Inferior parietal cortex (tissue), 1 donor: Measurements from ENCODE around the gene RBM8A.
A peak's percentile ranks its signal among the peaks of the same experiment; 100 is the strongest.

ENCODE experiments used
- DNase-seq: peaks from one replicate; pipeline ENCODE4 v3.0.0-alpha.2; 2016; ENCODE audit errors: extremely low spot score

Gene RBM8A

DNA sequence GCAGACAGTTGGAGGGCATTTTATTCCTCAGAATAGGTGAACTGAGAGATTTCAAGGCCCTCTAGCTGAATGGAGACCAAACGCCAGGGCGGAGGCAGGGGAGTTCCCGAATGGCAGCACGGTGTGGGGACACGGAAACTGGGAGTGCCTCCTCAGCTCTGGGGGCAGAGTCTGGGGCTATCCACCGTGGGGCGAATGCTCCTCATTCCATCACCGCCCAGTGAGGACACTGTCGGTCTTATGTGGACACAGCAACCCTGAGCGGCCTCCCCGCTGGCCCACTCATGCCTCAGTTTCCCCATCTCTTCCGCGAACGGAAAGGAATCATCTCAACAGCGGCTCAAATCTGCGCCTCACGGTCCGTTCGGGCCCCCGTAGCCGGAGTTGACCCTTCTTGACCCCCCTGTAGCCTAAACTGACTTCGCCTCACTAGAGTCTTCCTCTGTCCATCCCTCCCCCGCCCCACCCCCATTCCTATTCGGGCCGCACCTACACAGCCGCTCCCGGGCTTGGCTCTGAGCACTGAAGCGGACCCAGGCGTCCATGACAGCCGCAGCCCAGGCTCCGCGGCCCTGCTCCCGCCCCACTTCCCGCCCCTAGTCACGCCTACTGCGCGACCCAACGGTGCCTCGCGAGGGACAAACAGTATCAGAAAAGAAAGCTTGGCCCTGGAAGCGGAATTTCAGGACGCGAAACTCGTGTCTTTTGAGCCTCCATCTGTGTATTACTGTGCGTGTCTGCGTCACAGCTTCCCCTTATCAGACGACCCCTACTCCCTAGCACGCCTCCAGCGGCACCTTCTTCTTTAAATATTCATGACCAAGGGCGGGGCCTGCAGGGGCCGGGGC, 8.9 kb downstream of the RBM8A start, which contains the start of gene PEX11B:
PEX11B (minus strand) TSS at position 574 of the 848 bp plus-strand sequence; CDS start at position 545, 29 bp downstream.
- peak; percentile 92 for DNase-seq

DNA sequence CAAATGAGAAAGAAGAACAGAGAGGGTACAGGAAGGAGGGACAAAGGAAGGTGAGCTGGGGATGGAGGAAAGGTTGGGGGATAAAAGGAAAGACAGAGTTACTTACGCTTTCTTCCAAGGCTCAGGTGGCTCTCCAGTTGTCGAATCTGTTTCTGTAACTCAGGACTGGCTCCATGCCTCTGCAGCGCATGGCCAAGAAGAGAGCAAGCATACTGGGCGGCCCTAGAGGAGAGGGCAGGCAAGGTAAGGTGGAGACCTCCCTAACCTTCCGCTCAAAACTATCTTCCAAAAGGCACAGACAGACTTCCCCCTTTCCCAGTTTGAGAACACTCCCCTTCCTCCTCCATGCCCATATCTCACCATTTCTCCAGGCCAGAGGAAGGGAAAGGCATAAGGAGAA, 9.7 kb downstream of the RBM8A start:
- DNase-seq: no peak

DNA sequence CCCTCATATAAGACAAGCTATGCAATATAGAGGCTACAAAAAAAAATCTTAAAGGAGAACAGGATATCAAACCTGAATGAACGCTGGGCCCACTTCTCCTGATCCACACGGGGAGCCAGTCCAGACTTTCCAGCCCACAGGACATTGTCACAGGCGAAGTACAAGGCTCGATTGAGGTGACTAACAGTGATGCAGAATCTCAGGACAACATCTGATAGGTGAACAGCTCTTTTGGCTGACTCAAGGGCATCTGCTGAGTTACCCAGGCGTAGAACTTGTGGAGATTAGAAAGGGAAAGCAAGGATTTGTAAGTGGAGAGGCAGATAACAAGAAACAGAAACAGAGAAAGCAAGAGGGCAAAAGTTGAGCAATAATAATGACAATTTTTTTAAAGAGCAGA, 10.5 kb downstream of the RBM8A start:
- no peak for DNase-seq

DNA sequence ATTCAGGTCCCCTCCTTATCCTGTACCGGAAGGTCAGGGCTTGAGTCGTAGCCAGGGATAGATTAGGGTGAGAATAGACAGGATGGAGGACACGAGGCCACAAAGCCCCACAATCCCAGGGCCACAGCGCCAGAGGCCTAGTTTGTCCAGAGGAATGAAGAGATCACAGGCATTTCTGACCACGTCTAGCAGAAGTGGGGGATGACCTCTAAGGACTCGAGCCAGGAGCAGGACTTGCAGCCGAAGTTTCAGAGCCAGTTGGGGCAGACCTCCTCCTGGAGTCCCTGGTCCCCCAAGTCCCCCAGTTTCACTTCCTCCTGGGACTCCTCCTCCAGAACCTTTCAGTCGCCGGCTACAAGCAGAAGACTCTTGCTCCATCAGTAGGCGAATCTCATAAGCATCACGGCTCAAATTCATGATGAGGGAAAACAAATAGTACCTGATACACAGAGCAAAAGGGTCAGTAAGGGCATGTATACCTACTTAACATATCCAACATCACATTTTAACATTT, 15.1 kb downstream of the RBM8A start:
- no peak for DNase-seq

DNA sequence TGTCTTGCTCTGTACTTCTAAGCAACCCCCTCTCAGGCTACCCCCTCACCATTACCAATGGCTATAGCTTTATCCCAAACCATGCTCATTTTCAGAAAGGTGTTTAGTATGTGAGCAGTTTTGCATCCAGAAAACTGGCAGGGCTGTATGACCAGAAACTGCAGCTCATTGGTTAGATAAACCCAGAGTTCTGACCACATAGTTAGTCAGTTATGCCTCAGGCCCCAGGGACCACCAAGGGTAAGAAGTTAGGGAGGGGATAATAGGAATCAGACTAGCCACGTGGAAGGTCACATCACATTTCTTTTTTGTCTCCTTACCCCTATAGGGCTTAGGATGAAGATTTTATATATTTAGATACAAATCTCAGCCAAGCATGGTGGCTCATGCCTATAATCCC, 18.6 kb downstream of the RBM8A start:
- no peak for DNase-seq

DNA sequence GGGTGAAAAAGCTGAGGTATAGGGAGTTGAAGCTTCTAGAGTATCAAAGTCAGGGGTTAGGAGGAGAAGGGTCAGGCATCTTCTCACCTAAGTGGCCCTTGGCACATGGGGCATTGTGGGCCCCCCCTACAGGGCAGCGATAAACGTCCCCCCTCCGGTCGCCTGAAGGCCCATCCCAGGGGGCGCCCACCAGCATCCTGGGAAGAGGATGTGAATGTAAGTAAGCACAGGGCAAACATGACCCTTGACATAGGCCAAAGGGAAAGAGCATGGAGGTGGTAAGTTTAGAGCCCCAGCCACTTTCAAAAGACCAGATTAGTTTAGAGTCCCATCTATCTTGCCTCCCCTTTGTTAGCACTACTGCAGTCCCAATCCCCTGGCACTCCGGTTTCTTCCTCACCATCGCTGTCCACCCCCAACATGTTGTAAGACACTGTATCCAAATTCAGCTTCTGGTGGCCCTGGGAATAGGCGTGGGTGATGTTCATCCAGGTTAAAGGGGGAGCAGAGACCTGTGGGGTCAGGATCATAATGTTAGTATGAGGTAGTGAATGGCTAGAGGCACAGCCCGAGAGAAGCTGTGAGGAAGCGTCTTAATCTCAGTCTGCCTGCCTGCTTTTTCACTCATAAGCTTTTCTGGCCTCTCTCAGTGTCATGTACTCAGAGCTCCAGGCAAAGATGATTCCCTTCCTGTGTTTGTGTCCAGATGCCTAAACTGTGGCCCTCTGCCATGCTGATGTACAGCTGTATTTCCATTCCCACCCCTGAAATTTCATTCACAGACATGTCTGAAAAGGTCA, 20.1 kb downstream of the RBM8A start:
- DNase-seq: no peak

DNA sequence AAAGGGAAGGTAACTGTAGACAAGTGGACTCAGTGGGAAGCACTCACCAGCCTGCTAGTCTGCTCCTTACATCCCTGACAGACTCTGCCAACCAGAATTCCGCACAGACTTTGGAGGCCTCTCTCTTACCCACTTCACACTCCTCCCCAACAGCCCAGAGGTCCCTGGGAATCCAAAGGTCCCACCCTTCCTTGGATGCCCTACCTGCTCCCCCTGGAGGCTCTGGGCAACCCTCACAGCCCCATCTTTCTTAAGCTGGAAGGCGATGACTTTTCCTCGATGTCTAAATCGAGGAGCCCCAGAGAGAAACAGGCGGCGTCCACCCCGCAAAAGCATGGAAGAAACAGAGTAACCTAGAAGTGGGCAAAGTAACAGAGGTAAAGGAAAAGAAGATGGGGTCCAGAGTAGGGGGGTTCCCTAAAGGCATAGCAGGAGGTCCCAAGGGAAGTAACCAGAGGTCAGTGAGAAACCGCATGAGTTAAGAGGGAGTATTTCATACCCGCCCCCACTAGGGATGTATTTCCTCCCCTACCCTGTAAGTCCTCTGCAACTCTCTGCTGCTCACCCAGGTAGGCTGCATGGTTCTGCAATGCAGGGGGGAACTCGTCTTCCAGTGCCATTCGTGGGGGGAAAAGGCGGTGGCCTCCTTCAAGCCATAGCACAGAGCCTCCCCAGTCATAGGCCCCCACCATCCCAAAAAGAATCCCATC, 25.8 kb downstream of the RBM8A start:
- DNase-seq: no peak

DNA sequence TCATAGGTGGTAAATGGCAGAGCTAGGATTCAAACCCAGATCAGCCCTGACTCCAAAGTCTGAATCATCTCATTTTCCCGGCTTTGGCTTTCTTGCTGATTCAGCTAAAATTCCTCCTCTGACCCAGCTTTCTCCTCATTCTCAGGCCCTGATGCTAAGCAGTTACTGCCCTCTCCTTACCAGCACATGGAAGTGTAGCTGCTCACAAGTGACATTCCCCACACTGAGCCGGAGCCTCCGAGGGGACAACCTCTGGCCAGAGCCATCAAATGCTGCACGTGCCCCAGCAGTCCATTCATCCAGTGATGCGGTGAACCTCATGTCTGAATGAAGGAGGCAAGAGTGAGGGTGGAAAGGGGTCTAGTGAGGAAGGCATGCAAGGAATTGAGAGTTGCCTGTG, 28.5 kb downstream of the RBM8A start:
- no peak for DNase-seq

DNA sequence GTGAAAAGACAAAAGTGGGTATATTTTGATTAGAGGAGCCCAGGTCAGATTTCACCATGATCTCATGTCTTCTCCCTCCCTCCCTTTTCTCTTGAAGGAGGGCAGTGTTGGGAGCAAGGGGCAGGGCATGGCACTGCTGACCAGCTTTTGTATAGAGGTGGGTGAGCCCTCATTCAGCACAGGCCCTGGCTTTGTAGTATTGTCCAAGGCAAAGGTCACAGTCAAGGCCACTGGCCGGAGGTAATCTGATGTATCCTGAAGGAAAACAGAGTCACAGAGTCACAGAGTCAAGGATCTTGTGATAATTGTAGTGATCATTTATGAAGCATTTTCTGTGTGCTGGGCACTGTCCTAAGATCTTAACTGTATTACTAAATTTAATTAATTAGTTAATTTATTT, 29.3 kb downstream of the RBM8A start:
- no peak for DNase-seq

DNA sequence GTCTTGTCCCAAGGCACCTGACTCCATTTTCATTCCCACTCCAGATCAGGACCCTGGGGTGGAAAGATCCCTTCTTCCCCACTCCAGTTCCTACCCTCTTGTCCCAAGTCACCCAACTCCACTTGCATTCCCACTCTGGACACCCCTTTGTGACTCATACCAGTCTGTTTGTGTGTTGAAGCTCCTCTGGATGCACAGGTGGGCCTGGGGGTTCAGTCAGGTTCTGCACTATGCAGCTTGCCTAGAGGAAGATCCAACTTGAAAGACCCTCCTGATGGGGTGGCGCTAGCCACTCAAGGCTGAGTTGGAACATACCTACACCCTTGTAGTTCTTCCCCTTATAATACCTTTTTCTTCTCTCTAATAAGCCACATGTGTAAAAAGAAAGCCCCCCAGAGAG, 31.8 kb downstream of the RBM8A start:
- no peak for DNase-seq

DNA sequence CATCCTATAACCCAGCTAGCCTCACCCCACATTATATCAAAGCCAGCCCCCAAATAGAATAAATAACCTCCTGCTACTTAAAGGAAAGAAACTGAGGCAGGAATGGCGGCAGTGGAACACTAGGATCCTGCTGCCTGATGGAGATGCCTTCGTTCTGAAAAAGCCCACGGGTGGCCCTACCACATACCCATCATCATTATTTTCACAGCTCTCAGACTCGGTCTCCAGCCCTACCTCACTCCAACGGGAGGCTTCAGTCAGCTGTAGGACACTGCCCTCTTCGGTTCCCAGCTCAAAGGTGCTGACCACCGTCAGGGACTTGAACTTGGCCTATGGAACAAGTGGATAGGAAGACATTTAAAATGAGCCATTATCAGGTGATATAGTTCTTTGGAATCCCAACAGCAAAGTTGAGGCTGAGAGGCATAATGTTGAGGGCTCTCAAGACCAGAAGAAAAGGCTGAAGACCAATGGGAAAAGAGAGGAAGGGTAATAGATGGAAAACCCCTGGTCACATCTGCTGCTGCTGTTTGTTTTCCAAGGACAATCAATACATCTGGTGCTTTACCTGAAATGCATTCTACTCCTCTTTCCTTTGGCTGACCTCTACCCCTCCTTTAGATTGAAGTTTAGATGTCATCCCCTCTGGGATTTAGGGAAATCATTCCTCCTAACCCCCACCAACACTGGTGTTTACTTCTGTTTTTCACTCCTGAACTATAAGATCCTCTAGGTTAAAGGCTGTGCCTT, 33.8 kb downstream of the RBM8A start:
- DNase-seq: no peak

DNA sequence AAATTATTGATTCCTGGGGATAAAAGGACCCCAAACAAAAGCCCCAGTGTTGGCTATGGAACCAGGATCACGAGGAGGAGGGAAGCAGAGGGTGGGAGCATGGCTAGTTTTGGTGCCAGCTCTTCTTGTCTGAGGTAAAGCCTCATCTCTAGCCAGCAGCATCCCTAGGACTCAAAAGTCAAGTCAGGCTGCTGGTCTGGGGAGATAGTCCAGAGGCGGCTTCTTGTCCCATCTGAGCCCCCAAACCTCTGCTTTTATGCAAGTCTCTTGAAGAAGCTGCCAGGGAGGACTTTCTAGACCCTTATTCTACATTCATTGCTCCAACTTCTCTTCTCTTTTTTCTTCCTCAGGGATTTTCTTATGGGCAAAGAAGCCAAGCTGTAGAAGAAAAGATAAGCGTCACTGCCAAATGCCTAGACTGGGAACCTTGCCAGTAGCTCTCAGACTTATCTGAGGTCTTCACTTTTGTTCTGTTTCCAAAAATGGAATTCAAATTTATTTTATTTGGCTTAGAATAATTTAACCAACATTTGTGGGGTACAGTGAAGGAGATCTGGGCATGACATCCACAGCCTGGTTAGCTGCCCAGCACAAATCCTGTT, 34.7 kb downstream of the RBM8A start:
- DNase-seq: peak; percentile 42

DNA sequence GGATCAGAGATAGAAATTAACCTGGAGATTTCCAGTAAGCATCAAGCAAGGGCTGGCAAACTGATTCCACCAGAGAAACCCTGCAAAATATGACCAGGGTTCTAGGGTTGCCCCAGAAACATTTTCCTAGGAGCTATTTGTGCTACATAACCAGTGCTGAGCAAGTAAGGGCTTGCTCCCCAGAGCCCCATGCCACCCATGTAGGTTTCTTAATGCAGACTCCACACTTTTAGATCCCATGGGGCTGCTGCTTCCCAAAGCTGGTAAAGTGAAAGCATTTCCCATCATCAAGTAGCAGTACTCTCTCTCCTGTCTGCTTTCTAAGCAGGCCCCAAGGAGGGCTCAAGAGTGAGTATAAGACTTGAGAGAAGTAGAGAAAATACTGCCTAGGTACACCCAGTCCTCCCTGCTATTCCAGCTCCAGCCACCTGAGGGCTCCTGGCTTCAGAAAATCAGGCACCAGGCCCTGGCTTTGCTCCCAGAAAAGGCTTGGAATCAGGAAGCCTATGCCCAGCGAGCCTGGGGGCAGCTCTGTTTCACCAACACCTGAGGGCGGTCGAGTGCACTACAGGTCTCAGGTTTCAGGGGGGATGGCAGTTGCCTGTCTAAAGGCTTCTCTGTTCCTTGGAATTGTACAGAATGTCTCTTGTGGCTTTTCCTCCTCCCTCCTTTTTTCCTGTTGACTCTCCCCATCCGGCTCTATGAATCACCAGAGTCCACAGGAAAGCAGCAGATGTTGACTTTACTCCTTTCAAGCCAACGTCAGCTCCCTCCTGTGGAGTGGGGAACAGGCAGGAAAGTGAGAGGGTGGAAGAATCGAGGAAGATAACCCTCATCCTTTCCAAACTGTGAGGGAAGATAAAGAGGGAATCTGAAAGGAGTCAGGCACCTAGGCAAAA, 35.4 kb downstream of the RBM8A start:
- DNase-seq: peak; percentile 96

DNA sequence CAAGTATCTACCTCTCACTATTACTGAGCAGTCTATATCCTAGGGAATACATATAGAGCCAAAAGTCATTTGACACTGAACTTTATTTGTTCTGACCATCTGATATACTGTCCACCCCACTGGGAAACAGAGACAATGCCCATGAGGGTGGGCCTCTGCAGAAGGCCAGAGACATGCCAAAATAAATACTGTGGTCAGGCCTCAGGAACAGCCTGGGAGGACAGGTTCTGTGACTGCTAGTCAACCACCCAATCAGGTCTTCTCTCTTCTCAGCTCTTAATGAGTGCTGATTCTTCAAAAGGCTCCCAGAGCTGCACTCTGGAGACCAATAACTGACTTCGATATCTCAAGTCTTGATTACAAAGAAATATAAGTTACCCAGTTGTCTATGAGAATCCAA, 36.1 kb downstream of the RBM8A start:
- DNase-seq: no peak

DNA sequence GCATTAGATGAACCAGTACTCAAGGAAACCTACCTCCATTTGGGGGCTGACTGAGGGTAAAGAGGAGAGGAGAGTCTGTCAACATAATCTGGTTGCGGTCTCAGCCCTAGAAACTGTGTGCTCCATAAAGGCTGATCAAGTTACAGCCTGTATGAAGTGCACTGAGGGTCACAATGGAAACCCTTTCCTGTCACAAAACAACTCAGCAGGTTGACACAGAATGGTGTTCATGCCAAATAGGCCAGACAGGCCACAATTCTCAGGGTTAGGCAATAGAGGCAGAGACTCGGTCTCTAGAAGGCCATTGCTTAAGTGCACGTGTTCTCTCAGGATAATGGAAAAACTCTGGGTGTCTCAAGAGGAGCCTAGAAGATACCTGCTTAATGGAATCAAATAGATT, 37.6 kb downstream of the RBM8A start:
- no peak for DNase-seq

DNA sequence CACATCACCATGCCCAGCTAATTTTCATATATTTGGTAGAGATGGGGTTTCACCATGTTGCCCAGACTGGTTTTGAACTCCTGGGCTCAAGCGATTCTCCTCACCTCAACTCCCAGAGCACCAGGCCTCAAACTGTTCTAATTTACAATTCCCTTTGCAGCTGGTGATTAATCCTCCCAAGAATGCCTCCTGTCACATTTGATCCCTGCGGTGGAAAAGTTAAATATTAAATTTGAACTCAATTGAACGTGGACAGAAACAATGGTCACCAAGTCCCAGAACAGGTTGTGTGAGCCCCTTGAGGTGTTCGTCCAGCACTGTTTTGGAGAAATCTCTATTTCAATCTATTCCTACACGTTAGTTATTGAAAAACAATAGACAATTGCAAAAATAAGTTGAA, 39.7 kb downstream of the RBM8A start:
- DNase-seq: no peak

DNA sequence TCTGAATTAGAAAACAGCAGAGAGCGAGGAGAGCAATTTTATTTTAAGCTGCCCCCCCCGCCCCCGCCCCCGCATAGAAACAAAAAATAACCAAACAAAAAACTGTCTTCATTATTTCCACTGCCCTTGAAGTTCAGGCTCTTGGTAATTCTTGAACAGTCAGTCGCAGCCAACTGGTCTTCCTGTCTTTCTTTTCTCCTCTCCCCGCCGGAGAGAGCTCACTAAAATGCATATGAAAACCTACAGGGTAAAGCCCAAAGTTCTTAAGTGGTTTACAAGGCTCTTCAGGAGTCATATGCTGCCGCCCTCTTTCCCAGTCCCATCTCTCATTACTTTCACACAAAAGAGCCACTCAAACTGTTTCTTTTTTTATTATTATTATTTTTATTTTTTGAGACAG, 40.5 kb downstream of the RBM8A start:
- DNase-seq: no peak

DNA sequence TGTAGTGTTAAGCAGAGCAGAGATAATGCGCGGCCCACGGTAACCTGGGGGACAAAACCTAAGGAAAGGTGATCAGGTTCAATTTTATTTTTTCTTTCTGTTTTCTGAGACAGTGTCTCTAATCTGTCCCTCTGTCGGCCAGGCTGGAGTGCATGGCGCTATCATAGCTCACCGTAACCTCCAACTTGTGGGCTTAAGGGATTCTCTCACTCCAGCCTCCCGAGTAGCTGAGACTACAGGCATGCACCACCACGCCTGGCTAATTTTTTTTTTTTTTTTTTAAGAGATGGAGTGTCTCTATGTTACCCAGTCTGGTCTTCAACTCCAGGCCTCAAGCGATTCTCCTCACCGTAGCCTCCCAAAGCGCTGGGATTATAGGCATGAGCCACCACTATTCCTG, 40.9 kb downstream of the RBM8A start:
- DNase-seq: no peak

DNA sequence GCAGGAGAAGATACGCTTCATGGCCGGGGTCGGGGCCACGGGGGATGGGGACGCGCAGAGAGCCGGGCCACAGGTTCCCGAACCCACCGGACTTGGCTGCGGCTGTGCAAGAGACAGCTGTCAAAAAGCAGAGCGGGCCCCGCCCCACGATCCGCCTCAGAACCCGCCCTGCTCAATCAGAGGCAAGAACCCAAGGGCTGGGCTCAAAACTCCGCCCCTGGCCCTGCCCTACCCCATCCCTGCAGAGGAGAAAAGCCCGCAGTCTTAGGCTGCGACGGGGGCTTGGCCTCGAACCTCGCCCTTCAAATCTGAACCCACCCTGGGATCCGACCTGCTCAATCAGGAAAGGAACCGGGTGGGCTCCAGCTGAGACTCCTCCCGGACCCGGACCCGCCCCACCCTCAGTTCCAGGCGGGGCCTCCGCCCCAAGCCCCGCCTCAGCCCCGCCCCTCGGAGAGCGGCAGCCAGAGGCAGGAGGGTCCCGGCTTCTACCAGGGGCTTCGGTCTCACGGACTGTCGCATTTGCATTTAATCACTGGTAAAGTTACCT, 41.5 kb downstream of the RBM8A start, which contains the start of gene ANKRD35:
ANKRD35 (minus strand) TSS at position 129 of the 550 bp plus-strand sequence; CDS start at position 21, 108 bp downstream.
- DNase-seq: peak; percentile 76
